IMR-90 (cell line): ENCODE data around the gene DERA. TPM values are rescaled to one million over a fixed set of nuclear protein-coding genes. Genes with fewer than 3 reads are reported as not detected.

Source experiments
- ATAC-seq: fragments of 200-7000 bp; cut with Tn5 transposase; 2 replicates; pipeline ENCODE4 v1.9.1; 2020; ENCODE audit warnings: low read depth, mild to moderate bottlenecking, moderate library complexity
- BruUV-seq: library from RNA; stranded (reverse); fragments of 400-500 nt; replicated peaks from 2 replicates; lab custom pipeline; 2021; lab: Mats Ljungman, UMichigan
- CTCF ChIA-PET: fragments of 300-600 bp; formaldehyde crosslinking; extraction: SDS; loops from one replicate; lab custom pipeline; 2021; ENCODE audit warnings: antibody characterized with exemption; lab: Yijun Ruan, JAX
- POLR2A ChIA-PET: fragments of 300-600 bp; sonication (Branson Sonifier 250); formaldehyde crosslinking; loops from one replicate; lab custom pipeline; 2022; ENCODE audit warnings: antibody characterized with exemption; ENCODE audit not compliant: unreplicated experiment; lab: Charles Lee
- DNase-seq: peaks from one replicate; pipeline ENCODE4 v3.0.0; 2013
- H2AFZ ChIP-seq: replicated peaks from 2 replicates; pipeline ENCODE3; 2013; ENCODE audit warnings: low read length, mild to moderate bottlenecking; ENCODE audit not compliant: poor library complexity
- H2AK5ac ChIP-seq: 2 replicates; pipeline ENCODE4 v1.6.1; 2013; ENCODE audit warnings: low read depth, low read length, inconsistent platforms
- H2AK9ac ChIP-seq: replicated peaks from 2 replicates; pipeline ENCODE3; 2013; ENCODE audit warnings: mild to moderate bottlenecking, low read depth, low read length, moderate library complexity; ENCODE audit not compliant: poor library complexity
- H2BK120ac ChIP-seq: 2 replicates; pipeline ENCODE4 v1.6.1; 2013; ENCODE audit warnings: low read depth, low read length, inconsistent platforms
- H2BK15ac ChIP-seq: 3 replicates; pipeline ENCODE4 v1.6.1; 2013; ENCODE audit warnings: low read depth, low read length, inconsistent platforms
- H2BK20ac ChIP-seq: 2 replicates; pipeline ENCODE4 v1.6.1; 2013; ENCODE audit warnings: low read depth, mild to moderate bottlenecking, inconsistent platforms, low read length, moderate library complexity
- H2BK5ac ChIP-seq: 2 replicates; pipeline ENCODE4 v1.6.1; 2013; ENCODE audit warnings: mild to moderate bottlenecking, low read depth, low read length, inconsistent platforms; ENCODE audit not compliant: poor library complexity, severe bottlenecking
- H3K14ac ChIP-seq: replicated peaks from 2 replicates; pipeline ENCODE4 v1.6.1; 2013; ENCODE audit warnings: low read depth, low read length, inconsistent platforms
- H3K18ac ChIP-seq: 2 replicates; pipeline ENCODE4 v1.6.1; 2013; ENCODE audit warnings: low read depth, low read length, control low read depth
- H3K23ac ChIP-seq: 2 replicates; pipeline ENCODE4 v1.6.1; 2013; ENCODE audit warnings: low read depth, low read length, inconsistent platforms
- H3K27ac ChIP-seq: 2 replicates; pipeline ENCODE4 v1.5.1; 2013; ENCODE audit warnings: mild to moderate bottlenecking, control low read depth, low read length; ENCODE audit not compliant: insufficient read depth
- H3K27me3 ChIP-seq: 2 replicates; pipeline ENCODE4 v1.6.1; 2013; ENCODE audit warnings: low read length; ENCODE audit not compliant: control insufficient read depth, insufficient read depth
- H3K36me3 ChIP-seq: 2 replicates; pipeline ENCODE4 v1.6.1; 2013; ENCODE audit warnings: low read length, mixed read lengths; ENCODE audit not compliant: control insufficient read depth, insufficient read depth
- H3K4ac ChIP-seq: 2 replicates; pipeline ENCODE4 v1.6.1; 2013; ENCODE audit warnings: low read depth, low read length, inconsistent platforms
- H3K4me1 ChIP-seq: 2 replicates; pipeline ENCODE4 v1.6.1; 2013; ENCODE audit warnings: low read length, mixed read lengths; ENCODE audit not compliant: control insufficient read depth, insufficient read depth
- H3K4me2 ChIP-seq: 2 replicates; pipeline ENCODE4 v1.6.1; 2013; ENCODE audit warnings: low read depth, mild to moderate bottlenecking, control low read depth, low read length, moderate library complexity
- H3K4me3 ChIP-seq: 2 replicates; pipeline ENCODE4 v1.5.1; 2013; ENCODE audit warnings: low read depth, mild to moderate bottlenecking, control low read depth, low read length, moderate library complexity; ENCODE audit not compliant: insufficient read depth
- H3K56ac ChIP-seq: 2 replicates; pipeline ENCODE4 v1.6.1; 2013; ENCODE audit warnings: low read length, inconsistent platforms; ENCODE audit not compliant: insufficient read depth; ENCODE audit errors: extremely low read depth
- H3K79me1 ChIP-seq, 2 experiments: 2 replicates each; pipeline ENCODE4 v1.6.1; 2013; ENCODE audit warnings: low read length in 2 of 2, inconsistent platforms in 1 of 2, low read depth in 1 of 2
- H3K9ac ChIP-seq: 2 replicates; pipeline ENCODE4 v1.6.1; 2013; ENCODE audit warnings: low read depth, low read length, control low read depth
- H3K9me1 ChIP-seq: 2 replicates; pipeline ENCODE4 v1.6.1; 2013; ENCODE audit warnings: low read length, inconsistent platforms; ENCODE audit not compliant: insufficient read depth
- H3K9me3 ChIP-seq: 2 replicates; pipeline ENCODE4 v1.6.1; 2013; ENCODE audit warnings: low read length; ENCODE audit not compliant: control insufficient read depth, insufficient read depth
- H4K20me1 ChIP-seq: 2 replicates; pipeline ENCODE4 v1.6.1; 2013; ENCODE audit warnings: low read length, inconsistent platforms; ENCODE audit not compliant: insufficient read depth
- H4K5ac ChIP-seq: 2 replicates; pipeline ENCODE4 v1.6.1; 2013; ENCODE audit warnings: mild to moderate bottlenecking, low read depth, low read length, control low read depth
- H4K8ac ChIP-seq, 2 experiments: 2 replicates each; pipeline ENCODE4 v1.6.1; 2013; ENCODE audit warnings: low read depth in 2 of 2, low read length in 2 of 2, control low read depth in 1 of 2, inconsistent platforms in 1 of 2
- H4K91ac ChIP-seq: 2 replicates; pipeline ENCODE4 v1.6.1; 2013; ENCODE audit warnings: low read depth, low read length, inconsistent platforms; ENCODE audit not compliant: insufficient read depth
- BHLHE40 ChIP-seq: fragments of 150-350 bp; IDR thresholded peaks from 2 replicates; pipeline ENCODE4 v1.6.1; 2016; ENCODE audit warnings: mild to moderate bottlenecking, low read depth, low read length
- CEBPB ChIP-seq: IDR thresholded peaks from 2 replicates; pipeline ENCODE4 v1.6.1; 2012; ENCODE audit warnings: low read depth, low read length, improper control_type of control experiment
- CHD1 ChIP-seq: IDR thresholded peaks from 2 replicates; pipeline ENCODE4 v1.6.1; 2012; ENCODE audit warnings: low read depth, low read length, improper control_type of control experiment
- MAFK ChIP-seq: IDR thresholded peaks from 2 replicates; pipeline ENCODE4 v1.6.1; 2012; ENCODE audit warnings: low read depth, low read length, improper control_type of control experiment
- POLR2A ChIP-seq: IDR thresholded peaks from 2 replicates; pipeline ENCODE4 v1.6.1; 2012; ENCODE audit warnings: mild to moderate bottlenecking, low read depth, low read length
- RAD21 ChIP-seq: IDR thresholded peaks from 2 replicates; pipeline ENCODE4 v1.6.1; 2012; ENCODE audit warnings: low read length, improper control_type of control experiment
- RCOR1 ChIP-seq: IDR thresholded peaks from 2 replicates; pipeline ENCODE4 v1.6.1; 2012; ENCODE audit warnings: mild to moderate bottlenecking, low read length, improper control_type of control experiment; ENCODE audit not compliant: insufficient replicate concordance
- RFX5 ChIP-seq: IDR thresholded peaks from 2 replicates; pipeline ENCODE4 v1.8.0; 2012; ENCODE audit warnings: low read depth, mild to moderate bottlenecking, low read length, moderate library complexity
- WGBS, 2 experiments: methylation state at CpG; one replicate each; pipeline versions ENCODE4 v1.1.5 to v1.1.7; 2013; ENCODE audit warnings: missing lambda C conversion rate in 2 of 2; ENCODE audit not compliant: insufficient read length in 1 of 2; ENCODE audit errors: extremely low coverage in 2 of 2; 5-methylcytosine and 5-hydroxymethylcytosine counted together
- dilution Hi-C: fragments of 300-500 bp; cut with HindIII; formaldehyde crosslinking; loops from one replicate; pipeline ENCODE4 v1.14.3; 2018; ENCODE audit warnings: low sequenced_read_pairs; ENCODE audit not compliant: unreplicated experiment
- in situ Hi-C: fragments of 300-500 bp; cut with MboI; formaldehyde crosslinking; loops from 3 replicates; pipeline ENCODE4 v1.14.3; 2019; ENCODE audit warnings: low sequenced_read_pairs, inconsistent platforms, mixed read lengths
- intact Hi-C: fragments of 100-400 bp; cut with micrococcal nuclease; formaldehyde crosslinking; loops from 2 replicates; pipeline ENCODE4 v1.10.0; 2022
- polyA plus RNA-seq, 3 experiments: library from polyadenylated mRNA; depleted of rRNA; stranded (reverse); fragments of >200 nt; gene quantifications; 2 replicates each; pipeline ENCODE4 v1.2.3, GENCODE V29; 2012; ENCODE audit warnings: low replicate concordance in 1 of 3
- total RNA-seq: library from RNA; depleted of rRNA; stranded (reverse); fragments of >200 nt; gene quantifications from 2 replicates; pipeline ENCODE4 v1.2.3, GENCODE V29; 2012
- TF ChIP-seq, protein P1 (sequence below): fragments of 150-350 bp; IDR thresholded peaks from 2 replicates; pipeline ENCODE4 v1.6.1; 2016; ENCODE audit warnings: low read depth, mild to moderate bottlenecking, low read length, moderate library complexity, borderline replicate concordance

Gene DERA
- total and polyA plus RNA-seq, 2 of the 4 experiments (the other 2 are of a cell fraction) = 28.1 to 58.6 TPM

GRCh38 chr12:15862840-15863239, 48.3 kb upstream of the DERA start:
- intact Hi-C loops = no loop called here
- in situ Hi-C loops = loop anchor here (10.0 kb wide), 1 partner anchor 328 kb away; no protein-coding TSS in a partner anchor
- H3K4me3 ChIP-seq = no peak overlapping the region
- H3K4ac ChIP-seq = no peak overlapping the region
- no peak overlapping the region for H4K91ac ChIP-seq
- H3K36me3 ChIP-seq = no peaks in the 10 kb centered on the region
- no peak overlapping the region for H2AK9ac ChIP-seq
- H2AK5ac ChIP-seq = no peak overlapping the region
- H3K14ac ChIP-seq = no peak overlapping the region
- no peak overlapping the region for H3K9ac ChIP-seq
- ATAC-seq (no peak), DNase-seq (no peak)
- no peak overlapping the region for H3K56ac ChIP-seq
- ChIA-PET CTCF (interaction anchor here (0.6 to 0.7 kb wide), 2 partner anchors 269 to 1268 kb away, joined by 3 read pairs; no protein-coding TSS in a partner anchor), POLR2A (no interaction called here)
- H2BK5ac ChIP-seq = no peak overlapping the region
- no peak overlapping the region for H4K5ac ChIP-seq
- no TSS peak for BruUV-seq
- no peak overlapping the region for H3K23ac ChIP-seq
- dilution Hi-C loops = no loop called here
- no peak overlapping the region for H3K27ac ChIP-seq
- H2BK20ac ChIP-seq = no peak overlapping the region
- 60% methylated on average over 1 of the region's 1 CpG; no CpG with 5 or more reads in 1 of the 2 experiments for WGBS, 2 experiments
- no peak overlapping the region for H2BK120ac ChIP-seq
- H4K20me1 ChIP-seq = no peaks in the 10 kb centered on the region
- H3K9me1 ChIP-seq = peaks cover 3% of the 10 kb centered on the region; the same call in 1 of the 2 replicates
- no peak overlapping the region for H3K18ac ChIP-seq
- H4K8ac ChIP-seq = no peak overlapping the region
- no peaks in the 10 kb centered on the region for H3K27me3 ChIP-seq
- H3K4me1 ChIP-seq = peaks cover 5% of the 10 kb centered on the region
- TF ChIP-seq POLR2A (no peak), RFX5 (no peak), RCOR1 (no peak), MAFK (no peak), RAD21 (no peak), CEBPB (no peak), CHD1 (no peak), BHLHE40 (no peak)
- TF ChIP-seq, protein P1, sequence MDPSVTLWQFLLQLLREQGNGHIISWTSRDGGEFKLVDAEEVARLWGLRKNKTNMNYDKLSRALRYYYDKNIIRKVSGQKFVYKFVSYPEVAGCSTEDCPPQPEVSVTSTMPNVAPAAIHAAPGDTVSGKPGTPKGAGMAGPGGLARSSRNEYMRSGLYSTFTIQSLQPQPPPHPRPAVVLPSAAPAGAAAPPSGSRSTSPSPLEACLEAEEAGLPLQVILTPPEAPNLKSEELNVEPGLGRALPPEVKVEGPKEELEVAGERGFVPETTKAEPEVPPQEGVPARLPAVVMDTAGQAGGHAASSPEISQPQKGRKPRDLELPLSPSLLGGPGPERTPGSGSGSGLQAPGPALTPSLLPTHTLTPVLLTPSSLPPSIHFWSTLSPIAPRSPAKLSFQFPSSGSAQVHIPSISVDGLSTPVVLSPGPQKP = no peak
- H3K79me1 ChIP-seq = no peaks in the 10 kb centered on the region
- no peaks in the 10 kb centered on the region for H3K9me3 ChIP-seq
- H2BK15ac ChIP-seq = no peak overlapping the region
- H3K4me2 ChIP-seq = no peak overlapping the region
- H2AFZ ChIP-seq = no peak overlapping the region
